GM06990 (cell line): ENCODE measurements around the gene SCD5.

Experiments
- DNase-seq: peaks from one replicate; pipeline ENCODE4 v3.0.0-alpha.2; 2011; ENCODE audit not compliant: insufficient read length; ENCODE audit errors: extremely low read depth
- H3K27me3 ChIP-seq: replicated peaks from 2 replicates; pipeline ENCODE4 v1.6.0; 2011; ENCODE audit warnings: low read length; ENCODE audit not compliant: control insufficient read depth, insufficient read depth
- H3K36me3 ChIP-seq: 2 replicates; pipeline ENCODE4 v1.5.1; 2011; ENCODE audit warnings: low read length; ENCODE audit not compliant: control insufficient read depth, insufficient read depth
- H3K4me3 ChIP-seq: replicated peaks from 2 replicates; pipeline ENCODE4 v1.5.1; 2011; ENCODE audit warnings: low read depth, mild to moderate bottlenecking, control low read depth, low read length
- CTCF ChIP-seq: IDR thresholded peaks from 2 replicates; pipeline ENCODE4 v1.5.1; 2011; ENCODE audit warnings: low read length, control low read depth, mild to moderate bottlenecking, inconsistent platforms; ENCODE audit not compliant: insufficient read depth, poor library complexity, severe bottlenecking

Gene SCD5

GRCh38 chr4:82718162-82718940 lies 80.2 kb downstream of the SCD5 start:
- TF ChIP-seq CTCF: no peak
- H3K27me3 ChIP-seq: no peaks in the 10 kb centered on the region
- no peak for DNase-seq
- H3K4me3 ChIP-seq: no peak overlapping the region
- no peaks in the 10 kb centered on the region for H3K36me3 ChIP-seq

- no peaks in the 10 kb centered on the region for H3K36me3 ChIP-seq
- no peak for TF ChIP-seq CTCF
- no peak for DNase-seq
- H3K4me3 ChIP-seq: no peak overlapping the region
- no peaks in the 10 kb centered on the region for H3K27me3 ChIP-seq
These were observed 82.6 kb downstream of the SCD5 start for GRCh38 chr4:82715731-82716617.

DNA sequence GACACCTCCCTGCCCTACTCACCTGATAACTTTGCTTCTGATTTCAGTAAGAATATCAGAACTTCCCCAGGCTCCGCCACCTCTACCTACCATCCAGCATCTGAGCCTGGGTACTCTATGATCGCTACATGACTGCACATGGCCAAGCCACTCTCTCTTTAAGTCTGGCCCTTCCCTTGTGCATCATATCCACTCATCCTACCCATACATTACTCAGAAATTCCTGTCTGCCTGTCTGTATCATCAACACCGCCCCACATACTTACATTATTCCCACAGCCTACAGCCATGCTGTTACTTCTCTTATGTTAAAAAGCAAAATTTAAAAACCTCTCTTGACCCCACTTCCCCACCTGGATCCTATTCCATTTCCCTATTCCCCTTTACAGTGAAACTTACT lies 84.7 kb downstream of the SCD5 start:
- H3K4me3 ChIP-seq: no peak overlapping the region
- H3K27me3 ChIP-seq: no peaks in the 10 kb centered on the region
- no peaks in the 10 kb centered on the region for H3K36me3 ChIP-seq
- DNase-seq: no peak
- TF ChIP-seq CTCF: no peak

- no peak overlapping the region for H3K4me3 ChIP-seq
- H3K27me3 ChIP-seq: no peaks in the 10 kb centered on the region
- DNase-seq: no peak
- H3K36me3 ChIP-seq: no peaks in the 10 kb centered on the region
- no peak for TF ChIP-seq CTCF
These were observed 86.0 kb downstream of the SCD5 start for GRCh38 chr4:82712561-82712960.

DNA sequence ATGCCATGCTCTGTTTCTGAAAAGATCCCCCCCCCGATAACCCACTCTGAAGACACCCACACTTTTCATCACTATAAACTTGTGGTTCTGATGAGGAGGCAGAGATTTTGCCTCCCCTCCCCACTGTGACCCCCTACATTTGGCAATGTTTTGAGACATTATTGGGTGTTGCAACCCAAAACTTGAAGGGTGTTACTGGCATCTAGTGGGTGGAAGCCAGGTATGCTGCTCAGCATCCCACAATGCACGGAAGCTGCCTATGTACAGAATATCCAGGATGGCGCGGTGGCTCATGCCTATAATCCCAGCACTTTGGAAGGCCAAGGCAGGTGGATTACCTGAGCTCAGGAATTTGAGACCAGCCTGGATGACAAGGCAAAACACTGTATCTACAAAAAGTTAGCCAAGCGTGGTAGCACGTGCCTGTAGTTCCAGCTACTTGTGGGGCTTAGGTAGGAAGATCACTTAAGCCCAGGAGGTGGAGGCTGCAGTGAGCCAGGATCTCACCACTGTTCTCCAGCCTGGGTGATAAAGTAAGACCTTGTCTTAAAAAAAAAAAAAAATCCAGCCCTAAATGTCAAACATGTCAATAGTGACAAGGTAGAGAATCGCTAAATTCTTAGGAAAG lies 87.3 kb downstream of the SCD5 start:
- TF ChIP-seq CTCF: no peak
- no peak for DNase-seq
- no peaks in the 10 kb centered on the region for H3K36me3 ChIP-seq
- H3K27me3 ChIP-seq: no peaks in the 10 kb centered on the region
- H3K4me3 ChIP-seq: no peak overlapping the region
